IMR-90 (cell line): ENCODE measurements around the gene TFDP2. TPM values are rescaled to one million over a fixed set of nuclear protein-coding genes. Genes with fewer than 3 reads are reported as not detected.

Source experiments
- ATAC-seq: fragments of 200-7000 bp; cut with Tn5 transposase; 2 replicates; pipeline ENCODE4 v1.9.1; 2020; ENCODE audit warnings: low read depth, mild to moderate bottlenecking, moderate library complexity
- BruUV-seq: library from RNA; stranded (reverse); fragments of 400-500 nt; replicated peaks from 2 replicates; lab custom pipeline; 2021; lab: Mats Ljungman, UMichigan
- CTCF ChIA-PET: fragments of 300-600 bp; formaldehyde crosslinking; extraction: SDS; loops from one replicate; lab custom pipeline; 2021; ENCODE audit warnings: antibody characterized with exemption; lab: Yijun Ruan, JAX
- POLR2A ChIA-PET: fragments of 300-600 bp; sonication (Branson Sonifier 250); formaldehyde crosslinking; loops from one replicate; lab custom pipeline; 2022; ENCODE audit warnings: antibody characterized with exemption; ENCODE audit not compliant: unreplicated experiment; lab: Charles Lee
- DNase-seq: peaks from one replicate; pipeline ENCODE4 v3.0.0; 2013
- H2AFZ ChIP-seq: replicated peaks from 2 replicates; pipeline ENCODE3; 2013; ENCODE audit warnings: low read length, mild to moderate bottlenecking; ENCODE audit not compliant: poor library complexity
- H2AK5ac ChIP-seq: 2 replicates; pipeline ENCODE4 v1.6.1; 2013; ENCODE audit warnings: low read depth, low read length, inconsistent platforms
- H2AK9ac ChIP-seq: replicated peaks from 2 replicates; pipeline ENCODE3; 2013; ENCODE audit warnings: mild to moderate bottlenecking, low read depth, low read length, moderate library complexity; ENCODE audit not compliant: poor library complexity
- H2BK120ac ChIP-seq: 2 replicates; pipeline ENCODE4 v1.6.1; 2013; ENCODE audit warnings: low read depth, low read length, inconsistent platforms
- H2BK15ac ChIP-seq: 3 replicates; pipeline ENCODE4 v1.6.1; 2013; ENCODE audit warnings: low read depth, low read length, inconsistent platforms
- H2BK20ac ChIP-seq: 2 replicates; pipeline ENCODE4 v1.6.1; 2013; ENCODE audit warnings: low read depth, mild to moderate bottlenecking, inconsistent platforms, low read length, moderate library complexity
- H2BK5ac ChIP-seq: 2 replicates; pipeline ENCODE4 v1.6.1; 2013; ENCODE audit warnings: mild to moderate bottlenecking, low read depth, low read length, inconsistent platforms; ENCODE audit not compliant: poor library complexity, severe bottlenecking
- H3K14ac ChIP-seq: replicated peaks from 2 replicates; pipeline ENCODE4 v1.6.1; 2013; ENCODE audit warnings: low read depth, low read length, inconsistent platforms
- H3K18ac ChIP-seq: 2 replicates; pipeline ENCODE4 v1.6.1; 2013; ENCODE audit warnings: low read depth, low read length, control low read depth
- H3K23ac ChIP-seq: 2 replicates; pipeline ENCODE4 v1.6.1; 2013; ENCODE audit warnings: low read depth, low read length, inconsistent platforms
- H3K27ac ChIP-seq: 2 replicates; pipeline ENCODE4 v1.5.1; 2013; ENCODE audit warnings: mild to moderate bottlenecking, control low read depth, low read length; ENCODE audit not compliant: insufficient read depth
- H3K27me3 ChIP-seq: 2 replicates; pipeline ENCODE4 v1.6.1; 2013; ENCODE audit warnings: low read length; ENCODE audit not compliant: control insufficient read depth, insufficient read depth
- H3K36me3 ChIP-seq: 2 replicates; pipeline ENCODE4 v1.6.1; 2013; ENCODE audit warnings: low read length, mixed read lengths; ENCODE audit not compliant: control insufficient read depth, insufficient read depth
- H3K4ac ChIP-seq: 2 replicates; pipeline ENCODE4 v1.6.1; 2013; ENCODE audit warnings: low read depth, low read length, inconsistent platforms
- H3K4me1 ChIP-seq: 2 replicates; pipeline ENCODE4 v1.6.1; 2013; ENCODE audit warnings: low read length, mixed read lengths; ENCODE audit not compliant: control insufficient read depth, insufficient read depth
- H3K4me2 ChIP-seq: 2 replicates; pipeline ENCODE4 v1.6.1; 2013; ENCODE audit warnings: low read depth, mild to moderate bottlenecking, control low read depth, low read length, moderate library complexity
- H3K4me3 ChIP-seq: 2 replicates; pipeline ENCODE4 v1.5.1; 2013; ENCODE audit warnings: low read depth, mild to moderate bottlenecking, control low read depth, low read length, moderate library complexity; ENCODE audit not compliant: insufficient read depth
- H3K56ac ChIP-seq: 2 replicates; pipeline ENCODE4 v1.6.1; 2013; ENCODE audit warnings: low read length, inconsistent platforms; ENCODE audit not compliant: insufficient read depth; ENCODE audit errors: extremely low read depth
- H3K79me1 ChIP-seq, 2 experiments: 2 replicates each; pipeline ENCODE4 v1.6.1; 2013; ENCODE audit warnings: low read length in 2 of 2, inconsistent platforms in 1 of 2, low read depth in 1 of 2
- H3K9ac ChIP-seq: 2 replicates; pipeline ENCODE4 v1.6.1; 2013; ENCODE audit warnings: low read depth, low read length, control low read depth
- H3K9me1 ChIP-seq: 2 replicates; pipeline ENCODE4 v1.6.1; 2013; ENCODE audit warnings: low read length, inconsistent platforms; ENCODE audit not compliant: insufficient read depth
- H3K9me3 ChIP-seq: 2 replicates; pipeline ENCODE4 v1.6.1; 2013; ENCODE audit warnings: low read length; ENCODE audit not compliant: control insufficient read depth, insufficient read depth
- H4K20me1 ChIP-seq: 2 replicates; pipeline ENCODE4 v1.6.1; 2013; ENCODE audit warnings: low read length, inconsistent platforms; ENCODE audit not compliant: insufficient read depth
- H4K5ac ChIP-seq: 2 replicates; pipeline ENCODE4 v1.6.1; 2013; ENCODE audit warnings: mild to moderate bottlenecking, low read depth, low read length, control low read depth
- H4K8ac ChIP-seq, 2 experiments: 2 replicates each; pipeline ENCODE4 v1.6.1; 2013; ENCODE audit warnings: low read depth in 2 of 2, low read length in 2 of 2, control low read depth in 1 of 2, inconsistent platforms in 1 of 2
- H4K91ac ChIP-seq: 2 replicates; pipeline ENCODE4 v1.6.1; 2013; ENCODE audit warnings: low read depth, low read length, inconsistent platforms; ENCODE audit not compliant: insufficient read depth
- CEBPB ChIP-seq: IDR thresholded peaks from 2 replicates; pipeline ENCODE4 v1.6.1; 2012; ENCODE audit warnings: low read depth, low read length, improper control_type of control experiment
- CHD1 ChIP-seq: IDR thresholded peaks from 2 replicates; pipeline ENCODE4 v1.6.1; 2012; ENCODE audit warnings: low read depth, low read length, improper control_type of control experiment
- ELK1 ChIP-seq: fragments of 150-350 bp; IDR thresholded peaks from 2 replicates; pipeline ENCODE4 v1.6.1; 2016; ENCODE audit warnings: low read depth, mild to moderate bottlenecking, low read length, moderate library complexity, borderline replicate concordance
- MAZ ChIP-seq: IDR thresholded peaks from 2 replicates; pipeline ENCODE4 v1.6.1; 2012; ENCODE audit warnings: low read depth, mild to moderate bottlenecking, low read length, improper control_type of control experiment, moderate library complexity, borderline replicate concordance
- RAD21 ChIP-seq: IDR thresholded peaks from 2 replicates; pipeline ENCODE4 v1.6.1; 2012; ENCODE audit warnings: low read length, improper control_type of control experiment
- RFX5 ChIP-seq: IDR thresholded peaks from 2 replicates; pipeline ENCODE4 v1.8.0; 2012; ENCODE audit warnings: low read depth, mild to moderate bottlenecking, low read length, moderate library complexity
- SMC3 ChIP-seq: fragments of 150-350 bp; IDR thresholded peaks from 2 replicates; pipeline ENCODE4 v1.6.1; 2016; ENCODE audit warnings: low read depth, mild to moderate bottlenecking, antibody characterized with exemption, low read length, moderate library complexity
- USF2 ChIP-seq: fragments of 150-350 bp; IDR thresholded peaks from 2 replicates; pipeline ENCODE4 v1.6.1; 2017; ENCODE audit warnings: mild to moderate bottlenecking, antibody characterized with exemption, low read length, low read depth
- WGBS, 2 experiments: methylation state at CpG; one replicate each; pipeline versions ENCODE4 v1.1.5 to v1.1.7; 2013; ENCODE audit warnings: missing lambda C conversion rate in 2 of 2; ENCODE audit not compliant: insufficient read length in 1 of 2; ENCODE audit errors: extremely low coverage in 2 of 2; 5-methylcytosine and 5-hydroxymethylcytosine counted together
- dilution Hi-C: fragments of 300-500 bp; cut with HindIII; formaldehyde crosslinking; loops from one replicate; pipeline ENCODE4 v1.14.3; 2018; ENCODE audit warnings: low sequenced_read_pairs; ENCODE audit not compliant: unreplicated experiment
- in situ Hi-C: fragments of 300-500 bp; cut with MboI; formaldehyde crosslinking; loops from 3 replicates; pipeline ENCODE4 v1.14.3; 2019; ENCODE audit warnings: low sequenced_read_pairs, inconsistent platforms, mixed read lengths
- intact Hi-C: fragments of 100-400 bp; cut with micrococcal nuclease; formaldehyde crosslinking; loops from 2 replicates; pipeline ENCODE4 v1.10.0; 2022
- polyA plus RNA-seq, 3 experiments: library from polyadenylated mRNA; depleted of rRNA; stranded (reverse); fragments of >200 nt; gene quantifications; 2 replicates each; pipeline ENCODE4 v1.2.3, GENCODE V29; 2012; ENCODE audit warnings: low replicate concordance in 1 of 3
- total RNA-seq: library from RNA; depleted of rRNA; stranded (reverse); fragments of >200 nt; gene quantifications from 2 replicates; pipeline ENCODE4 v1.2.3, GENCODE V29; 2012

TFDP2 gene
- total and polyA plus RNA-seq, 2 of the 4 experiments (the other 2 are of a cell fraction) = 10.7 to 23.7 TPM

GRCh38 chr3:142088522-142088921, 60.8 kb downstream of the TFDP2 start:
- in situ Hi-C loops = no loop called here
- WGBS, 2 experiments = 100% methylated on average over 1 of the region's 5 CpGs; no CpG with 5 or more reads in 1 of the 2 experiments

More at GRCh38 chr3:142088522-142088921, 60.8 kb downstream of the TFDP2 start:
- H3K79me1 ChIP-seq = no peaks in the 10 kb centered on the region
- no peaks in the 10 kb centered on the region for H4K20me1 ChIP-seq
- no peak overlapping the region for H3K9ac ChIP-seq
- no peaks in the 10 kb centered on the region for H3K4me1 ChIP-seq
- H3K4me3 ChIP-seq = no peak overlapping the region
- H4K8ac ChIP-seq = no peak overlapping the region
- dilution Hi-C loops (no loop called here), intact Hi-C loops (no loop called here)
- H3K27me3 ChIP-seq = no peaks in the 10 kb centered on the region
- H3K9me3 ChIP-seq = no peaks in the 10 kb centered on the region
- no peak overlapping the region for H2BK120ac ChIP-seq
- H3K27ac ChIP-seq = no peak overlapping the region
- TF ChIP-seq MAZ (no peak), SMC3 (no peak), RAD21 (no peak), CEBPB (peak; percentile 68), RFX5 (no peak), CHD1 (no peak), USF2 (no peak), ELK1 (no peak)
- H3K36me3 ChIP-seq = no peaks in the 10 kb centered on the region
- no peak overlapping the region for H2BK20ac ChIP-seq
- H2AK5ac ChIP-seq = no peak overlapping the region
- no peaks in the 10 kb centered on the region for H3K9me1 ChIP-seq
- H4K5ac ChIP-seq = no peak overlapping the region
- BruUV-seq = no TSS peak
- H2BK5ac ChIP-seq = no peak overlapping the region
- H3K4me2 ChIP-seq = no peak overlapping the region
- no peak overlapping the region for H2AK9ac ChIP-seq
- H3K4ac ChIP-seq = no peak overlapping the region
- POLR2A ChIA-PET = interaction anchor here (0.6 kb wide), 1 partner anchor 22 kb away, joined by 7 read pairs; no protein-coding TSS in a partner anchor
- no peak overlapping the region for H3K56ac ChIP-seq
- H2AFZ ChIP-seq = no peak overlapping the region
- H2BK15ac ChIP-seq = no peak overlapping the region; the same call in 2 of the 3 replicates
- DNase-seq (no peak), ATAC-seq (peak; percentile 24; the same call in 1 of the 2 replicates)
- no peak overlapping the region for H4K91ac ChIP-seq
- H3K14ac ChIP-seq = no peak overlapping the region
- no peak overlapping the region for H3K18ac ChIP-seq
- CTCF ChIA-PET = interaction anchor here (0.6 kb wide), 3 partner anchors 9 to 460 kb away, joined by 3 to 5 read pairs (median 3); no protein-coding TSS in a partner anchor
- H3K23ac ChIP-seq = no peak overlapping the region
